T47D (cell line): Measurements from ENCODE around the gene SSTR3.

ENCODE experiments used
- DNase-seq, 2 experiments: peaks; one replicate each; pipeline versions ENCODE4 v3.0.0 to v3.0.0-alpha.2; 2011 to 2012; ENCODE audit warnings: low read depth in 1 of 2, low spot score in 1 of 2
- JUND ChIP-seq: IDR thresholded peaks from 2 replicates; pipeline ENCODE4 v1.6.1; 2012; ENCODE audit warnings: low read depth
- in situ Hi-C: cut with HindIII; loops from 2 replicates; pipeline ENCODE4 v1.10.0; 2016; ENCODE audit warnings: low sequenced_read_pairs, low pct_unique_long_range_greater_than_20kb

Gene SSTR3

DNA sequence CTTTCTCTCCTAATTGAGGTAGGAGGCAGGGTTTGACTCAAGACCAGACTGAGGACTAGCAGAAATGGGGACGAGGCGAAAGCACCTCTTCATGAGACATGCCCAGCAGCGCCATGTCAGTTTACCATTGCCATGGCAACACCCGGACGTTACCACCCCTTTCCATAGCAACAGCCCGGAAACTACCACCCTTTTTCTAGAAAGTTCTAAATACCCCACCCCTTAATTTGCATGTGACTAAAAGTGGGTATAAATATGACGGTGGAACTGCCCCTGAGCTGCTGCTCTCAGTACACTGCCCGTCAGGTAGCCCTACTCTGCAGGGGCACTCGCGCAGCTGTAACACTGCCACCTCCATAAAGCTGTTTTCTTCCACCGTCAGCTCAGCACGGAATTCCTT is 37.7 kb upstream of the SSTR3 start:
- in situ Hi-C loops, result no loop called here
- no peak for DNase-seq
- TF ChIP-seq JUND, result no peak

DNA sequence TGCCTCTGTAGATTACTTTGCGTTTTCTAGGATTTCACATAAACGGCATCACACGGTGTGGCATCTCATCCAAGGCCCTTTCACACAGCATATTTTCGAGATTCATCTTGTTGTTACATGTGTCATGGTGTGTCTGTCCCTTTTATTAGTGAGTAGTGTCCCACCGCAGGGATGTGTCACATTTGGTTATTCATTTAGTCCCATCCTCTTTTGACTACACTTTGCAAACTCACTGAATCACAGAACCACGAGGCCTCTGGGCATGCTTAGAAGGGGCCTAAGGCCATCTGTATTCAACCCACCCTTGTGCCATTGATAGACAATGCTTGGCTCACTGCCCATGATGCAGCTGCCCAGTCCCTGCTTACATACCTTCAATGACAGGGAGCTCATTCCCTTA is 36.0 kb upstream of the SSTR3 start:
- no peak for TF ChIP-seq JUND

DNA sequence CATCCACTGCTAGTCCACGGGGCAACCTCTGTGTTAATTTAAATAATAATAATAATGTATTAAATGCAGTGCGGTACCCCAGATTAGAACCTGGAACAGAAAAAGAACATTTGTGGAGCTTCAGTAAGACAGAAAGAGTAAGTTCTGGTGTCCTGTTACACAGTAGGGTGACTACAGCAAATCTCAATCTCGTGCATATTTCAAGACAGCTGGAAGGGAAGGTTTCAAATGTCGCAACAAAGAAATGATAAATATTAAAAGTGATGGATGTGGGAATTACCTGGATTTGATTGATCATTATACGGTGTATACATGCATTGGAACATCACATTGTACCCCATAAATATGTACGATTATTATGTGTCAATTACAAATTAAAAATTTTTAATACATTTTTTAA is 33.5 kb upstream of the SSTR3 start:
- in situ Hi-C loops, result no loop called here
- no peak for TF ChIP-seq JUND
- no peak for DNase-seq

More for the DNA sequence above, 36.0 kb upstream of the SSTR3 start:
- DNase-seq, result no peak
- in situ Hi-C loops, result no loop called here

DNA sequence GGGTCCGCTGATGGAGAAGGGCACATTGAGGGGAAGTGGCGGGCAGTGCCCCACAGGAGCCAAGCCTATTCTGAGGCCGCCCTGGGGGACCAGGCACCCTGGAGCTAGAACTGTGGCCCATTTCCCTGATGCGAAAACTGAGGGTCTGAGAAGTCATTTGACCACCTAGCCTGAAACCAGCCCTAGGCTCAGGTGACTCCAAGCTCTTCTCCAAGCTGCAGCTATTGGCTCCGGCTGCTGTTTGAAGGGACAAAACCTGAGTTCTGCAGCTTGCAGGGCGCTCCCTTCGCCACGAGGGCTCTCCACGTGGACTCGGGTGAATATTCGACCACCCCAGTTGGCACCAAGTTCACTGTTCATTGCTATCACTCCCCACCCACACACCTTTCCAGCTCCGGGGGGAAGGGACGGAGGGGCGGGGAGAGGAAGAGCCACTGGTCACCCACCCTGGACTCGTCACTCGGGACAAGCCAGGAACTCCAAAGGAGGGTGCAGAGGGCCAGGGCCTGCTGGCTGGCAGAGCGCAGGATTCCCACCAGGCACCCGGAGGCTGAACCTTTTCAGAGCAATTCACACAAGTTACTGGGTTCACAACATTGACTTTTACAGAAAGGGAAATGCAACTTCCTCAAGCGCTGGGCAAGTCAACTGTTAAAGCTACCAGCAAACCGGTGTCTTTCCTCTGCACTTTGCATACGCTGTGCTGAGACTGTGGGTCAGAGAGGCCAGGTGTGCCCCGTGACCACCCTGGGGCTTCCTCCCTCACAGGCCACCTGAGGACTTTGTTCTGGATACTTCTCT is 32.8 kb upstream of the SSTR3 start:
- TF ChIP-seq JUND, result no peak
- DNase-seq, result no peak
- in situ Hi-C loops, result no loop called here

DNA sequence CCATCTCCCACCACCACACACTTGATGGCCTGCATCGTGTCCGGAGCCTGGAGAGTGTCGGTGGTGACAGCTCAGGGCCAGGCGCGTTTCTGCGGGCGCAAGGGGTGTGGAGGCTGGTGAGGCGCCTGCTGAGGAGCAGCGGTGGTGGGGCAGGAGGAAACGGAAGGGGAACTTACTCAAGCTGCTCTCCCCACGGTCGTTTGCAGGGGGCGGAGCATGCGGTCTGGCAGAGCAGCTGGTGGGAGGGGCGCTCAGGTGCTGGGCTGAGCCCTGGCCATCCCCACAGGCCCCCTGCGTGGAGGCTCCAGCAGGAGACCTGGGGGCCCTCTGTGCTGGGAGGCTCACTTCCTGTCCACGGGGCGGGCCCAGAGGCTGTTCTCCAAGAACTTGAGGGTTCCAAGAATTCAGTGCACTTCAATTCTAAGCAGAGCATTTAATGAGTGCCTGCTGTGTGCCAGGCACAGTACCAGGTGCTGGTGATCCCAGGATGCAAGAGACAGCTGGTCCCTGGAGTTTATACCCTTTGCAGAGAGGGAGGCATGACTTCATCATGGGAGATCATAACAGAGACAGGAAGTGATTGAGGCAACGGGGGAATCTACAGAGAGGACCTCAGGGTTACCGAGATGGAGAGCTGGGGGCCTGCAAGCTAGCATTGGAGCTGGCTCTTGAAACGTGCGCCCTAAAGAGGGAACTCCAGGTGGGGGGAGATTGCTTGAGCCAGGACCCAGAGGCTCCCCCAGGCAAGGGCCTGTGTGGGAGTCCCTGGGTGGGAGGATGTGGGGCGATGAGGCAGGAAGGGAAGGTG is 32.0 kb upstream of the SSTR3 start, which contains the start of gene RAC2:
Gene RAC2, minus strand, starts transcription at position 156 of the 808 bp plus-strand sequence. Its CDS starts 121 bp downstream, at position 35.
- in situ Hi-C loops, result no loop called here
- DNase-seq, result peak; percentile 31 to 71
- no peak for TF ChIP-seq JUND

GRCh38 chr22:37243402-37244113 is 31.3 kb upstream of the SSTR3 start:
- in situ Hi-C loops, result no loop called here
- DNase-seq, result no peak
- TF ChIP-seq JUND, result no peak

- no peak for DNase-seq
These were observed 30.2 kb upstream of the SSTR3 start for GRCh38 chr22:37242395-37242918.

DNA sequence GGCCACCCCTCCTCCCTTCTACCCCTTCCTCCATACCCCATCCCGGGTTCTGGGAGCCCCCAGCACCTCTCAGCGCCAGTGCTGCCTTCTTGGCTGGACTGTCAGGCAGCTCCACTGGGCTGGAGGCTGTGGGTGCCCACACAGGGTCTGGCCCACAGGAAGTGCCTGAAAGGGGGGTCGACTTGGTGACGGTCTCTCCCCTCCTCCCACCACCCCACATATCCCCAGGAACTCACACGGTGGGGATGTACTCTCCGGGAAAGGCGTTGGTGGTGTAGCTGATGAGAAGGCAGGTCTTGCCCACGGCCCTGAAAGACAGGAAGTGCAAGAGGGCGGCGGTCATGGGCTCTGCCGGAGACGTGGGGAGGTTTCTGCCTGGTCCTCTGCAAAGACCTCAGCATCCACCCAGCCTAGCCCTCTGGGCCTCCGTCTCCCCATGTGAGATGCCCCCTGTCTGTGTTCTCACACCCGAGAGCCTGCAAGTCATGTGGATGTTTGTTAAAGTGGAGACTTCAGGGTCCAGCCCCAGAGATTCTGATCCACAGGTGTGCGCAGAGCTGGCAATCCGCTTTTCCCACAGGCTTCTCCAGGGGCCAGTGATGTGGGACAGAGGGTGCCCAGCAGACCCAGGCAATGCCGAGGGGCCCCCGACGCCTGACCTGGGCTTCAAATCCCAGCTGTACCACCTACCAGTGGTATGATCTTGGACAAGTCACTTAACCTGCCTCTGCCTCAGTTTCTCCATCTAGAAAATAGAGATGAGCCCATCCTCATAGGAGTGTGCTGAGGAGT is 29.3 kb upstream of the SSTR3 start:
- in situ Hi-C loops, result no loop called here
- DNase-seq, result no peak
- TF ChIP-seq JUND, result no peak

More at GRCh38 chr22:37242395-37242918, 30.2 kb upstream of the SSTR3 start:
- in situ Hi-C loops, result no loop called here
- no peak for TF ChIP-seq JUND

DNA sequence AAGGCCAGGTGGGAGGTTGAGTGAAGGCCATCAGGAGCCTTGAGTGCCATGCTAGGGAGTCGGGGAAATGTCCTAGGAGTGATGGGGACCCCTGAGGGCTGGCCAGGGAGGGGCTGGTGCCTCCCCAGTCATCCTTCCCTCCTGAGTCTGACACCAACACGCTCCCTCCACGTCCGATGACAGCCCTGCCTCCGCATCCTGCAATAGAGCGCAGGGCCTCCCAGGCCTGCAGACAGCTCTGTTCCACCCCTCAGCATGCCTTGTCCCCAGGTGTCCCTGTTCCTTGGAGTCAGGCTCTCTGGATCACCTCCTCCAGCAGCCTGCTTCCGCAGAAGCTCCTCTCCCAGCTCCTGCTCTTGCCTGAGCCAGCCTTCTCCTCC is 28.7 kb upstream of the SSTR3 start:
- no peak for TF ChIP-seq JUND
- DNase-seq, result no peak
- in situ Hi-C loops, result no loop called here

DNA sequence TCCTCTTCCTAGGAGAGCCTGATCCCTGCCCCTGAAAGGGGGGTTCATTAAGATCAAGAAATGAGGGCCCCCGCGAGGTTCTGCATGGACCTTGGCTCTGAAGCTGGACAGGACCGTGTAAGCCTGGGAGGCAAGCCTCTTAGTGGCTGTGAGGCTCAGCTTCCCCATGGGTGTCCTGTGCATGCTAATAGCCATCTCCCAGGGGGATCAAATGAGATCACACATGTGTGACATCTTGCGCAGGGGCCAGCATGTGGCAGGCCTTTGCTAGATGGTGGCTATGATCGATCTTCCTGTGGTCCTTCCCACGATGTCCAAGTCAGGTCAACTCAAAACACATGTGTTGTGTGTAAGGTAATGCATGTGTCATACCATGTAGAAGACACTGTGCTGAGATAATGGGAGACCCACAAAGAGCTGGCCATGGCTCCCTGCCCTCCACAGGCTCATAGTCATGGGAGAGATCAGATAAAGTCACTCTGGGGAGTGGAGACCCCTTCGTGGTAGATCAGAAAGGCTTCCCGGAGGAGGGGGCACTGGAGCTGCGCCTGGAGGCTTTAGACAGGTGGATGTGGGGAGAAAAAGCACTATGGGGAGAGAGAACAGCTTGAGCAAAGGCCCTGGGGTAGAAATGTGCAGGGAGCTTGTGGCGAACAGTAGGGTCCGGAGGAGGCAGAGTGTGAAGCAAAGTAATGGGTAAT is 28.1 kb upstream of the SSTR3 start:
- TF ChIP-seq JUND, result no peak
- DNase-seq, result no peak
- in situ Hi-C loops, result no loop called here
